Stimulated activated naive CD4-positive, alpha-beta T cell (primary cell): Measurements from ENCODE around the gene FOXN3.
"Not testable (repeated sequence)": the region's sequence is repeated elsewhere in the genome, so short reads cannot be mapped to it uniquely, and the experiment has no call there.

Experiments
- DNase-seq, 6 experiments: peaks; one replicate each; lab custom pipeline; 2025; lab: John Stamatoyannopoulos, UW

FOXN3 gene

DNA sequence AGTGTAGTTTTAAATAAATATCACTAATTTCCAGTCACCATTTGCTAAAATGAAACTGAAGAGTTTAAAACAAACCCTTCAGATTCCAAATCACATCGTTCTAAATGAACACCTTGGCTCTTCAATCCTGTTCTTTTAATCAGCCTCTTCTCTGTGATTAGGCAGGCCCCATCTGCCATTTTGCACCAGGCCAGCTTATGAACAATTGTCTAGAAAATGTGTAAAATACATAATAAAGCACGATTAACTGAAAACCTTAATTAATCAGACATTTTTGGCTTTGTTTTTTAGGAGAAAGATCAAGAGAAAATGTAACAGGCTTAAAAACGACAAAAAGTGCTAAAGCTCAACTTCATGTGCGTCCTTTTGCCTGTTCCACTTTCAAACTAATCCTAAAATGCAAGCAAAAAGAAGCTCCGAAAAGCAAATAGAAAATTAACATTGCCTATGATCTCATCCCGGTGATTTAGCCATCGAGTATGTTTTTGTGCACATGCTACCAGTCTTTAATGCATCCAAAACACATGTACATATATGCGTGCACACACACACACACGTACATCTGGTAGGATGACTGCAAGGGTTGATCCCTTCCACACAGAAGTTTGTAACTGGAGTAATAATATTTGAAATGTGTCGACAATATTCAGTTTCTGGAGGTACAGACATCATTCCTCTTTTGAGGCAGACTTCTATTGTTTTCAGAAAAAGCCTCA is 288.6 kb downstream of the FOXN3 start:
- DNase-seq, result no peak

DNA sequence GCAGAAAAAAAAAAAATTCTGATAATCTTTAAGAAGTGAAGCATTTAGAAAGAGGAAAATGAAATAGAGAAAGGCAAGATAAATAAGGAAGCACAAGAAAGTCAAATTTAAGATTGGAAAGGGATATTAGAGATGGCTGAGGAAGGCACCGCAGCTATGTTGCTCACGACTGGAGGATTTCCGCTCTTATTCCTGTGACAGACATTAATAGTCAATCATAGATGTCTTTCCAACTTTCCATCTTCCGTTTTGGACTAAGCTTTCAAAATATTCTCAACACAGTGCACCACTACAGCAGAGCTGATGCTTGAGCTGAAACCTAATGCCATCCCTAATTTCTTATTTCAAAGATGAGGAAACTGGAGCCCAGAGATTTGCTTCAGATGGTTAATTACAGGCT is 290.6 kb downstream of the FOXN3 start:
- no peak for DNase-seq

- DNase-seq, result no peak
These were observed 291.8 kb downstream of the FOXN3 start for GRCh38 chr14:89125216-89125615.

GRCh38 chr14:89123851-89124250 is 293.2 kb downstream of the FOXN3 start:
- no peak for DNase-seq

GRCh38 chr14:89123215-89123614 is 293.8 kb downstream of the FOXN3 start:
- no peak for DNase-seq

DNA sequence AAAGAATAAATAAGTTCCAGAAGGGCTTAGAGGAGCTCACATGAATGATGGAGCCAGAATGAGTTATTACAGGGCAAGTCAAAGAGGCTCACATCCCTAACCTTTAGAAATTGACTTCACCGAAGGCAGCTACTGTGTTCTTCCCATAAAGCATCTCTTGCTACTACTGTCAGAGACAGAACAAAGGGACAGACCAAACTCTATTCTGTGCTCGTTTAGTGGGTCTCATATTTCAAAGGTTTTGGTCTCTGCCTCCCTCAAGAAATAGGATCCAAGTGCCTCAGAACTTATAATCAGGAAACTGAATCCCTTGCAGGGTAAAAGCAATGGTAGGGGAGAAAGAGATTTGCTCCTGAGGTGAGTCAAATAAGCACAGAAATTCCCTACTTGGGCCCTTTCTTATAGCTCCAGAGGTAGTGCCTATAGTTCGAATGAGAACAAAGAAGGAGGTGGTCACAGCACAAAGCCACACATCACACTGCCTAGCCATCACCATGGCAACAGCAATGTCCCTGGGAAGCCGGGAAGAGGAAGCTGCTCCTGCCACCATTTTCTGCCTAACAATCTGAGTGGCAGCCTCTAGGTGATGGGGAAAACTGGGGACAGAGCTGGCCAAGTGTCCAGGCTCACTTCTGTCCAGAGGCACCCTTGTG is 294.9 kb downstream of the FOXN3 start:
- no peak for DNase-seq

GRCh38 chr14:89117012-89117411 is 300.0 kb downstream of the FOXN3 start:
- no peak for DNase-seq

DNA sequence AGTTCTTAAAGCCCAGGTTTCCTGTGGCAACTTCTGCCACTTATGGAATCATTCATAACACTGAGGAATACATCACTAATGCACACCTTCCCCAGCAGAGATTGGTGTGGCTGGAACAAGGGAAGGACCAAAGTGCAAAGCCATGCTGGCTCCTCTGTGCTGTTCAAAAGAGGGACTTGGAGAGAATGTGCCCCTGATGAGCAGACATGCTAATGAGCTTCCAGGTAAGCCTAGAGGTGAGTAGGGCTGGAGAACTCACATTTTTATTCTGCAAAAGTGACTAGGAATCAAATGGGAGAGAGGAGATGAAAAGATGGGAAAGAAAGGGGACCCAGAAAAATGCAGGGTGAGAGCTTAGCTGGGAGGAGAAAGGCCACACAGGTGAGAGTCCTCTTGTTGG is 302.9 kb downstream of the FOXN3 start:
- DNase-seq, result no peak

GRCh38 chr14:89112720-89113119 is 304.3 kb downstream of the FOXN3 start:
- DNase-seq, result no peak

GRCh38 chr14:89111766-89112543 is 305.1 kb downstream of the FOXN3 start:
- DNase-seq, result not testable (repeated sequence)

DNA sequence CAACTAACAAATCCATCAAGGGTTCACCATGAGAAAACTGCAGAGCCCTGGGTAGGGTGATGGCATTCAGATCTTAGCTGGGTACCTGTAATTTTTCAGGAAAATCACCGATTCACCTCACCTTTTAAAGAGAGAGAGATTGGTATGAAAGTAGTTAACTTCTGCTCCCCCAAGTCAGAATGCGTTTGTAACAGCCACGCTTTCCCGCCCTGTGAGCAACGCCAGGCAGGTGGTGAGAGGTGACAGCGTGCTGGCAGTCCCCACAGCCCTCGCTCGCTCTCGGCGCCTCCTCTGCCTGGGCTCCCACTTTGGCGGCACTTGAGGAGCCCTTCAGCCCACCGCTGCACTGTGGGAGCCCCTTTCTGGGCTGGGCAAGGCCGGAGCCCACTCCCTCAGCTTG is 305.8 kb downstream of the FOXN3 start:
- not testable (repeated sequence) for DNase-seq

DNA sequence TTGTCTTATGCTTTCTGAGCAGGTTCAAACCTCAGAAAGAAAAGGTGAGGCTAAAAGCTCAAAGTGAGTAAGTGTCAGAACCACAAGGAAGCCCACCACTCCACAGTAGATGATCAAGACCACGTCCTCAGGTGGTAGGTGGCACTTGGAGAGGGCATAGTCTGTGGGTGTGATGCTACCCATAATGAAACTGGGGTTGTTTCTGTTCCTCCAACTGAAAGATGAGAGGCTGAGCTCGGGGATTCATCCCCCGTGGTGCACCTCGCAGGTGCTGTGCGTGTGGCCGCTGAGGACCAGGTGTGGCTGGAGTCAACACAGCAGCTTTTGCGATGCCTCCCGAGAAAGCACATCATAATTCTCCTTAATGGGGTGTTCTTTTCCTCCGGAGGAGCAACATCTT is 306.9 kb downstream of the FOXN3 start:
- no peak for DNase-seq

- DNase-seq, result no peak
These were observed 308.4 kb downstream of the FOXN3 start for GRCh38 chr14:89108608-89109007.

DNA sequence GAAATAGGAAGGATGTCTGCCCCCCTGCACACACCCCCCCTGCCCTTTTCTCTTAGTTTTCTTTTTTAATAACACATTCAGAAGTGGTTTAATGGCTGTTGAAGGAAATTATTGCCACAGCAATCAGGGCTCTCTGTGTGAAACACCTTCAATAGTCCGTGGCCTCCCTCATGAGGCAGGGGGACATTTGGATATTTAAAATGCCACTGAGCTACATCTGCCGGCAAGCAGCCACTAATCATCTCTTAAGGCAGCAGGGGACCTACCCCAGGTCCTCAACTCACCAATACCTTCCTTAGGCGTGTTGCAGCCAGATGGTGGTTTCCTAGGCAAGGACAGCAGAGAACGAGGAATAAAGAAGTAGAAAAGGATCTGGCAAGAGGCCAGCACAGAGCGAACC is 309.4 kb downstream of the FOXN3 start:
- DNase-seq, result no peak
